ENCODE data around the gene PLEKHA6. TPM values are rescaled to one million over a fixed set of nuclear protein-coding genes. Genes with fewer than 3 reads are reported as not detected.
"Not testable (repeated sequence)": the region's sequence is repeated elsewhere in the genome, so short reads cannot be mapped to it uniquely, and the experiment has no call there.

The PLEKHA6 gene
- total RNA-seq, 6 experiments from 2014 or later, result 16.6 to 31.1 (median 22.1) TPM

DNA sequence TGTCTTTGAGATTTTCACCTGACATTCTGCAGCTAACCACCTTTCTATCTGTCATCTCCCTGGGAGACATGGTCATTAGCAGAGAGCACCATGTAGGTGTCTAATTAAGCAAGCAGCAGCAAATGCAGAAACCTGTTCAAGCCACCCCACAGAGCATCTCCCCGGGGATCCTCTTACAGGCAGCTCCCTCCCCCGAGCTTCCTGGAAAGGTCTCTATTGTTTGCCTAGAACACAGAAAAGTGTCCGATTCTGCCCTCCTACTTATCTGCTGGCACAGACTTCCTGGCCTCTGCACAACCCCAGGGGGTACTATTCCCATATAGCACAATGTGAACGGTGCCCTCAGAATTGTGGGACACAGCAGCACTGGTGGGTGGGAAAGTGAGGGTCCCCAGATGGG lies 46.1 kb downstream of the PLEKHA6 start:
- Histone ChIP-seq H3K4me3 (no peak overlapping the region), H3K27me3 (no peaks in the 10 kb centered on the region), H3K36me3 (no peaks in the 10 kb centered on the region), H3K4me1 (peaks cover 0 to 8% (median 0%) of the 10 kb centered on the region in 4 donors), H3K9me3 (no peaks in the 10 kb centered on the region), H3K27ac (no peak overlapping the region)
- DNase-seq, result no peak
- ATAC-seq, result no peak
- 81% methylated on average over 3 of the region's 4 CpGs for WGBS (ENCODE audit: insufficient coverage, low coverage, low lambda C conversion rate, missing lambda C conversion rate)
- intact Hi-C loops (cut with DNase I), result no loop called here
- TF ChIP-seq, protein P1, sequence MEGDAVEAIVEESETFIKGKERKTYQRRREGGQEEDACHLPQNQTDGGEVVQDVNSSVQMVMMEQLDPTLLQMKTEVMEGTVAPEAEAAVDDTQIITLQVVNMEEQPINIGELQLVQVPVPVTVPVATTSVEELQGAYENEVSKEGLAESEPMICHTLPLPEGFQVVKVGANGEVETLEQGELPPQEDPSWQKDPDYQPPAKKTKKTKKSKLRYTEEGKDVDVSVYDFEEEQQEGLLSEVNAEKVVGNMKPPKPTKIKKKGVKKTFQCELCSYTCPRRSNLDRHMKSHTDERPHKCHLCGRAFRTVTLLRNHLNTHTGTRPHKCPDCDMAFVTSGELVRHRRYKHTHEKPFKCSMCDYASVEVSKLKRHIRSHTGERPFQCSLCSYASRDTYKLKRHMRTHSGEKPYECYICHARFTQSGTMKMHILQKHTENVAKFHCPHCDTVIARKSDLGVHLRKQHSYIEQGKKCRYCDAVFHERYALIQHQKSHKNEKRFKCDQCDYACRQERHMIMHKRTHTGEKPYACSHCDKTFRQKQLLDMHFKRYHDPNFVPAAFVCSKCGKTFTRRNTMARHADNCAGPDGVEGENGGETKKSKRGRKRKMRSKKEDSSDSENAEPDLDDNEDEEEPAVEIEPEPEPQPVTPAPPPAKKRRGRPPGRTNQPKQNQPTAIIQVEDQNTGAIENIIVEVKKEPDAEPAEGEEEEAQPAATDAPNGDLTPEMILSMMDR (IDR thresholded peaks at IDR 0.05), result no peak
- no peak for TF ChIP-seq POLR2A (IDR thresholded peaks at IDR 0.05)

DNA sequence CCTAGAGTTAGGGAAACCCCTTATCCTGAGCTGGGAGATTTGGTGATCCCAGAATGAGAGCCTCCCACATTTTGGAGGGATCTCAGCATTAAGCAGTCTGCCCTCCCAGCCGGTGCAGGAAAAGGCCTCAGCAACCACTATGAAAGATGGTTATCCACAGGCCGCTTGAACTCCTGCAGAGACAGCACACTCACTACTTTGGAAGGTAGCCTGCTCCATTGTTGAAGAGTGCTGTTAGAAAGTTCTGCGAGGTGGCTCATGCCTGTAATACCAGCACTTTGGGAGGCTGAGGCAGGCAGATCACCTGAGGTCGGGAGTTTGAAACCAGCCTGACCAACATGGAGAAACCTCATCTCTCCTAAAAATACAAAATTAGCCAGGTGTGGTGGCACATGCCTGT lies 48.8 kb downstream of the PLEKHA6 start:
- DNase-seq; intact Hi-C loops (cut with DNase I); H3K27me3 ChIP-seq; H3K27ac ChIP-seq; H3K9me3 ChIP-seq; H3K4me3 ChIP-seq; H3K36me3 ChIP-seq; ATAC-seq: not testable (repeated sequence)
- WGBS (ENCODE audit: insufficient coverage, low coverage, low lambda C conversion rate, missing lambda C conversion rate), result 100% methylated on average over 1 of the region's 4 CpGs
- H3K4me1 ChIP-seq, result peaks cover 0 to 25% (median 8%) of the 10 kb centered on the region in 4 donors

DNA sequence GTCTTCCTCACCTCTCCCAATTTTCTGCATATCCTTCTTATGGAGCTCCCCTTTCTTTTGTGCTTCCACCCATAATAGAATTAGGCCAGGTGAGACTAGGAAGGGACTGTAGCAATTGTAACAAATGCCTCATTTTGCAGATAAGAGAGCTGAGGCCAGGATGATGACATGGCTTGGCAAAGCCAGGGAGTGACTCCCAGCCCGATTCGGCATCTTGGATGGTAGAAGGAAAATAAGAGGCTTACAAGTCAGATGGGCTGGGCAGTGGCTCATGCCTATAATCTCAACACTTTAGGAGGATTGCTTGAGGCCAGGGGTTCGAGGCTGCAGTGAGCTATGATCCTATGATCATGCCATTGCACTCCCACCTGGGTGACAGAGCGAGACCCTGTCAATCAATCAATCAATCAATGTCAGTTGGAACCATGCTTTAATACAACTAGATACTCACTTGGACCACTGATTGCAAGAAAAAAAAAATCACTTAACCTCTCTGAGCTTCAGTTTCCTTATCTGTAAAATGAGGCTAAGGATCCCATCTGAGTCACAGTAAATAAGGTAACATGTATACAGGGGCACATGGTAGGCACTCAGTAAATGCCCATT lies 51.6 kb downstream of the PLEKHA6 start:
- Histone ChIP-seq H3K4me3 (no peak overlapping the region), H3K27ac (no peak overlapping the region), H3K36me3 (no peaks in the 10 kb centered on the region), H3K4me1 (peaks cover 0 to 17% (median 8%) of the 10 kb centered on the region in 4 donors), H3K9me3 (no peaks in the 10 kb centered on the region), H3K27me3 (no peaks in the 10 kb centered on the region)
- no peak for TF ChIP-seq POLR2A (IDR thresholded peaks at IDR 0.05)
- TF ChIP-seq, protein P1 (IDR thresholded peaks at IDR 0.05), result no peak
- DNase-seq (no peak), ATAC-seq (peak; percentile 13 to 66 (median 52))
- 34% methylated on average over 3 of the region's 4 CpGs for WGBS (ENCODE audit: insufficient coverage, low coverage, low lambda C conversion rate, missing lambda C conversion rate)
- intact Hi-C loops (cut with DNase I), result no loop called here

DNA sequence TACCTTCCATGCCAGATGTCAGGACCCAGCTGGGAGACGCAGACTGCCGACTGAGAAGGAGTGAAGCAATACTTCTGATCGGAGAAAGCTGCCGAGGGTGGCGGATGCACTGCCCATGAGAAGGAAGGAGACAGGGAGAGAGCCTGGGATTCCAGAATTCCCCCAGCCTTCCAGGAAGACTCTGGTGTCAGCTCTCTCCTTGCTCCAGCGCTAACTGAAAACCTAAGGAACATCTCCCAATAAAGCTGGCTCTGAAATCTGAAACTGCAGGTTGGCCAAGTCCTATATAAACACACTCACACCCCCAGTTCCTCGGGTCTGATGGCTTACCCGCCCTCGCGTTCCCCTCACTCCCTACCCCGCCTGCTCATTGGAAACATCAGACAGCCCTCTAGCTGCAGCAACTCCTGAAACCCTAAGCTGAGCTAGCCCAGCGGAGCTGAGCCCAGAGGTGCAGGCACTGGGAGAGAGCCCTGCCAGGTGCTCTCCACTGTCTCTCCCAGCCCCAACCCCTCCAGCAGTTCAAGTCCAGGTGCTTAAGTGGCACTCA lies 52.3 kb downstream of the PLEKHA6 start:
- ATAC-seq, result peak; percentile 84 to 93 (median 90)
- Histone ChIP-seq H3K27me3 (no peaks in the 10 kb centered on the region), H3K36me3 (no peaks in the 10 kb centered on the region), H3K4me3 (peak overlapping the region in 1 of 3 donors; percentile 10), H3K27ac (no peak overlapping the region), H3K4me1 (peaks cover 0 to 17% (median 8%) of the 10 kb centered on the region in 4 donors), H3K9me3 (no peaks in the 10 kb centered on the region)
- no peak for TF ChIP-seq POLR2A (IDR thresholded peaks at IDR 0.05)
- TF ChIP-seq, protein P1 (IDR thresholded peaks at IDR 0.05), result peak in 2 of 4 donors; percentile 17 to 30
- intact Hi-C loops (cut with DNase I), result no loop called here
- peak in 1 of 3 donors; percentile 61 for DNase-seq
- 15% methylated on average over 11 of the region's 12 CpGs for WGBS (ENCODE audit: insufficient coverage, low coverage, low lambda C conversion rate, missing lambda C conversion rate)

DNA sequence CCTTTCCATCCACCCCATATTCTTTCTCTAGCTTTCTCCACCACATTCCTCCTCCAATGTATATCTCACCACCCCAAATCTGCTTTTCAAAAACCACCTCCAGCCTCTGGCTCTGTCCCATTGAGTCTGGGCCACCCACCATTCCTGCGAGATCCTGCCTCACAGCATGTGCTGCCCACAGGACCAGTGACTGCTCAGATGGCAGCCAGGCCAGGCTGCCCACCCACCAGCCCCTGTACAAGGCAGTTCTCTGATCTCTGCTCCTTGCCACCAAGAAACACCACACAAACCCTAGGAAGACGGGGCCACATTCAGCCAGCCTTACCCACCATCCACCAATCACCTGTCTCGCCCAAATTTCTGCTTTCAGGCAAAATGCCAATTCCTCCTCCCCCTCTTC lies 53.7 kb downstream of the PLEKHA6 start:
- Histone ChIP-seq H3K27ac (no peak overlapping the region), H3K27me3 (no peaks in the 10 kb centered on the region), H3K4me1 (peaks cover 0 to 17% (median 8%) of the 10 kb centered on the region in 4 donors), H3K9me3 (no peaks in the 10 kb centered on the region), H3K36me3 (no peaks in the 10 kb centered on the region), H3K4me3 (no peak overlapping the region)
- TF ChIP-seq POLR2A (IDR thresholded peaks at IDR 0.05), result no peak
- TF ChIP-seq, protein P1 (IDR thresholded peaks at IDR 0.05), result no peak
- DNase-seq (no peak), ATAC-seq (no peak)
- WGBS (ENCODE audit: insufficient coverage, low coverage, low lambda C conversion rate, missing lambda C conversion rate), result 80% methylated on average over 3 of the region's 3 CpGs
- intact Hi-C loops (cut with DNase I), result no loop called here

Measured in right lobe of liver (tissue), 6 donors.